Right ventricle myocardium superior (tissue), 1 donor: ENCODE measurements around the gene USH2A. TPM values are rescaled to one million over a fixed set of nuclear protein-coding genes. Genes with fewer than 3 reads are reported as not detected.

Experiments used
- ATAC-seq: fragments of 200-7000 bp; cut with Tn5 transposase; one replicate; pipeline ENCODE4 v1.9.1; 2020; ENCODE audit warnings: mild to moderate bottlenecking; ENCODE audit not compliant: poor library complexity
- DNase-seq: peaks from one replicate; pipeline ENCODE4 v3.0.0-alpha.2; 2020
- intact Hi-C: fragments of 100-400 bp; cut with DNase I; formaldehyde crosslinking; loops from one replicate; pipeline ENCODE4 v1.11.2; 2022
- total RNA-seq: library from RNA; stranded (reverse); fragmentation: NEBNext Ultra II Directional; extraction: Animal tissue kit (Norgen Biotek cat#: 25700); gene quantifications from one replicate; pipeline ENCODE4 v1.2.1, GENCODE V29; 2021
- donor health status: DM: no; HTN: yes; CAD: no; lungs with severe emphysema.

USH2A gene
- total RNA-seq, 1 donor from 2014 or later: 2.7 TPM

DNA sequence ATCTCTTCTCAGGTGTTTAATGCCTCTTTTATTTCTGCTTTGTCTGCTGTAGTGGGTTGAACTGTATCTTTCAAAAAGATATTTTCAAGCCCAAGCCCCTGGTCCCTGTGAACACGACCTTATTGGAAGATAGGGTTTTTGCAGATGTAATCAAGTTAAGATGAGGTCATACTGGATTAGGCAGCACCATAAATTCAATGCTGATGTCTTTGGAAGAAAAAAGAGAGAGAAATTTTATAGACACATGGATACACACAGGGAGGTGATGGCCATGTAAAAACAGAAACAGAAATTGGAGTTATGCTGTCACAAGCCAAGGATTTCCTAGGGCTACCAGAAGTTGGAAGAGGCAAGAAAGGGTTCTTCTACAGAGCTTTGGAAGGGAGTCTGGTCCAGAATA is 554.7 kb downstream of the USH2A start:
- ATAC-seq (no peak), DNase-seq (no peak)
- intact Hi-C loops: no loop called here

- DNase-seq: no peak
- no peak for ATAC-seq
- intact Hi-C loops: no loop called here
These were observed 558.2 kb downstream of the USH2A start for GRCh38 chr1:215865060-215865459.

GRCh38 chr1:215863796-215864195 is 559.5 kb downstream of the USH2A start:
- intact Hi-C loops: no loop called here
- DNase-seq: no peak
- no peak for ATAC-seq

- DNase-seq (no peak), ATAC-seq (no peak)
- intact Hi-C loops: no loop called here
These were observed 562.4 kb downstream of the USH2A start for GRCh38 chr1:215860833-215861232.

DNA sequence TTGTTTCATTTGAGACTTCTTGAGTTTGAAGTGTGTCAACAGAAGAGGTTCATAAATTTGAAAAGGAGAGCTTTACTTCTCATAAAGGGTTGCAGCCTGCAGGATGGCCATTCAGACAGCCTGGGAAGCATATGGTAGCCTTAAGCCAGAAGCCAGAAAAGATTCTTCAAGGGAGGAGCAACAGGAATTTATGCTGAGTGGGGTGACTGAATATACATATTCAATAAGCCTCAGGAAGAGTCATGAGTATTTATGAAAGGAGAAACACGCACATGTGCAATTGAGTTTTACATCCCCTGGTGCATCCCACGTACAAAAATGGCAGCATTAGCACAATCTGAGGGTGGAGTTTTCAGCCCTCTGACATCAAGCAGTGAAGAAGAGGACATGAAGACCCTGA is 565.9 kb downstream of the USH2A start:
- DNase-seq (no peak), ATAC-seq (no peak)
- intact Hi-C loops: no loop called here

DNA sequence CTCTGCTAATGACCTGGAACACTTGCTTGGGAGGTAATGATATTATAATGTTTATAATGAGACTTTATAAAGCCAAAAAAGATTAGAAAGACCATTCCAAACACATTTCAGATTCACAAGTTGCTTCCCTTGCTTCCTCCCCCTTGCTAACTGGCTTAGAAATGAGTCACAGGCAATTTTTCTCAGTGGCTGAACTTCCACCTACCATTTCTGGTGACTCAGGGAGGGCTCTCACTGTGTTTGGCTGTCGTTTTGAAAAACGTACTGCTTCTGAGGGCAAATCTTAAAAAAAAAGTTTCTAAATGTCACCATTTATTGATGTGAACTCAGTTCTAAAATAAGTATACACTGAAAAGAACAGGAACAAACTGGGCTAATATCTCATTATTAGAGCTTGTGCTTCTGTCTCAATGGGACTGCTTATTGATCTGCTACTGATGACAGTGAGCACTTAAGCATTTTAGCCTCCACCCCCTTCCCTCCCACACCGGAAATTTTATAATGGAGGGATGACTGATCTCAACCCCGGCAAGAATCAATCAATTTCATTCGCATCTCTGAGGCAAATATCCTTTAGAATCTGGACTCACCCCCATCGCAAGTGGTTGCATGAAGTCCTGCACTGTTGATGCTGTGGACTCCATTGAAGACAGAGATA is 577.9 kb downstream of the USH2A start:
- intact Hi-C loops: no loop called here
- no peak for ATAC-seq
- no peak for DNase-seq

- no peak for ATAC-seq
- intact Hi-C loops: no loop called here
These were observed 578.5 kb downstream of the USH2A start for GRCh38 chr1:215844777-215845176.

DNA sequence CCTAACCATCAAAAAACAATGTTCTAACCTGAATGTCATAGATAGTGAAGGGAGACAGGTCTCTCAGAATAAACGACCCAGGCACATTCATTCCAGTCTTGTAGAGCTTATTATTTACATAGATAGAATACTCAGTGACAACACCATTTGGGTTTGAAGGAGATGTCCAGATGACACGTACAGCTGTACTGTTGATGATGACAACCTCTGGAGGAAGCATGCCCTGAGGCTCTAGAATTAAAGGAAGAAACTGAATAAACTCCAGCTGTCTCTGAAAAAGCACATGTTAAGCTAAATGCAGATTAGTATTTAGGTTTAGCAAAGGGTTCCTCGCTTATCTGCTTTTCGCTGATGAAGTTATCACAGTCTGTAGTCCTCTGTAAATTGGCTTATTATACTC is 579.0 kb downstream of the USH2A start:
- intact Hi-C loops: no loop called here
- no peak for ATAC-seq
- no peak for DNase-seq

More at GRCh38 chr1:215844777-215845176, 578.5 kb downstream of the USH2A start:
- no peak for DNase-seq

DNA sequence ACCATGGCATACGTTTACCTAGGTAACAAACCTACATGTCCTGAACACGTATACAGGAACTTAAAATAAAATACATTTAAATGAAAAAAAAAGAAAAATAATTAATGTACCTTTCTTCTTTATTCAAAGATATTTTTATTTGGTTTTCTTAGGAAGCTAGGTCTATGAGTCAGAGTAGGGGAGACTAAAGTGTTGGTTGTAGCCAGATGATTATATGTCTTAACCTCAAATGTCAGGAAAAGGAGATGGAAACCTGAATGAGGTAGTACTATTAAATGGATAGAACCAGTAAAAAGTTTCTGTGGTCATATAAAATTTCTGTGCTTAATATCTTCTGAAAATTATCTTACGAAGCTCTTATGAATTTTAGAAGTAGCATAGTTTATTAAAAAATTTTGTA is 580.3 kb downstream of the USH2A start:
- no peak for DNase-seq
- no peak for ATAC-seq
- intact Hi-C loops: no loop called here

GRCh38 chr1:215835951-215836350 is 587.3 kb downstream of the USH2A start:
- intact Hi-C loops: no loop called here
- ATAC-seq (no peak), DNase-seq (no peak)

DNA sequence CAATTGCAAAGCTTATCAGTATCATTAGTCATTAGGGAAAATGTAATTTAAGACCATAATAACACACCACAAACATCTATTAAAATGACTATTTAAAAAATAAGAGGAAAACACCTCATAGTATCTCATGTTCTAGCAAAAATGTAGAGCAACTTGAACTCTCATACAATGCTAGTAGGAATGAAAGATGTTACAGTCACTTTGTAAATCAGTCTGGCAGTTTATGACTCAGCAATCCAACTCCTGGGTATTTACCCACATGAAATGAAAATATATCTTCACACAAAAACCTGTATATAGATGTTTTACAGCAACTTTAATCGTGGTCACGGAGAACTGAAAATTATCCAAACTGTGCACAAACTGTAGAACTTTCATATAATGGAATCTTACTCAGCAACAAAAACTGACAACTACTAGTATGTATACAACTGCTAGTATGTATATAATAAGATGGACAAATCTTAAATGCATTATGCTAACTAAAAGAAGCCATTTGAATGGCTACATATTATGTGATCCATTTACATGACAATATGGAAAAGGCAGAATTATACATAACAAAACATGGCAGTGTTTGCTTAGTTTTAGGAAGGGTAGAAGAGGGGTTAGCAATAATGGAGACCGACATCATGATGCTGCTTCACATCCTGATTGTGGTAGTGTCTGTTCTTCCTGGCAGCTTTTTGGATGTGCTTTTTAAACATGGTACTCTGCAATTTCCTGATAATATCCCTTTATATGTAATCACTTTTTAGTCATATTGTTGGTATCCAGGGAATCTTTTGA is 589.1 kb downstream of the USH2A start:
- ATAC-seq (no peak), DNase-seq (no peak)
- intact Hi-C loops: no loop called here

- no peak for DNase-seq
- intact Hi-C loops: no loop called here
These were observed 592.9 kb downstream of the USH2A start for GRCh38 chr1:215830226-215830810.

GRCh38 chr1:215825056-215825455 is 598.2 kb downstream of the USH2A start:
- intact Hi-C loops: no loop called here
- ATAC-seq: no peak
- no peak for DNase-seq

More at GRCh38 chr1:215830226-215830810, 592.9 kb downstream of the USH2A start:
- ATAC-seq: no peak

GRCh38 chr1:215824245-215824644 is 599.0 kb downstream of the USH2A start:
- intact Hi-C loops: no loop called here
- ATAC-seq: no peak

GRCh38 chr1:215819114-215819513 is 604.1 kb downstream of the USH2A start:
- no peak for DNase-seq
- ATAC-seq: no peak
- intact Hi-C loops: no loop called here

More at GRCh38 chr1:215824245-215824644, 599.0 kb downstream of the USH2A start:
- no peak for DNase-seq

GRCh38 chr1:215807911-215808436 is 615.3 kb downstream of the USH2A start:
- DNase-seq (no peak), ATAC-seq (no peak)
- intact Hi-C loops: no loop called here

GRCh38 chr1:215807218-215807617 is 616.0 kb downstream of the USH2A start:
- DNase-seq: no peak

DNA sequence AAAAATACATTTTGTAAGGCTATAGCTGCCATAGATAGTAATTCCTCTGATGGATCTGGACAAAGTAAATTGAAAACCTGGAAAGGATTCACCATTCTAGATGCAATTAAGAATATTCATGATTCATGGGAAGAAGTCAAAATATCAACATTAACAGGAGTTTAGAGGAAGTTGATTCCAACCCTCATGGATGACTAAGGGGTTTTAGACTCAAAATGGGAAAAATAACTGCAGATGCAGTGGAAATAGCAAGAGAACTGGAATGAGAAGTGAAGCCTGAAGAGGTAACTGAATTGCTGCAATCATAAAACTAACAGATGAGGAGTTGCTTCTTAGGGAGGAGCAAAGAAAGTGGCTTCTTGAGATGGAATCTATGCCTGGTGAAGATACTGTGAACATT is 625.4 kb downstream of the USH2A start:
- no peak for DNase-seq
- ATAC-seq: no peak
- intact Hi-C loops: no loop called here

More at GRCh38 chr1:215807218-215807617, 616.0 kb downstream of the USH2A start:
- intact Hi-C loops: no loop called here
- ATAC-seq: no peak

DNA sequence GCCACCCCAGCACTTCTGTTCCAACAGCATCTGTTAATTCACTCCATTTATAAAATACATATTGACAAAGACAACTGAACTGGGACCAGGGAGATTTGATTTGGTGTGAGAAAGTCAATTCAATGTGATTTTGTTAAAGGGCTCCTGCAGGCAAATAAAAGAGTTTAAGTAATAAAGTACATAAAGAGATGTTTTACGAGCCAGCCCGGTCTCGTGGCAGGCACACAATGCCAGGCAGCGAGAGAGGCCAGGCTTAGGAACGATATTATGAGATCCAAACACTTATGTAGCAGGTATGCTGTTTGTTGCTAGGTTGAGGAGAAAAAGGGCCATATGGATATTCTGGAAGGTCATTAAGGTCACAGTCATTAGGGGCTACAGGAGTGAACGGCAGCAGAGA is 629.1 kb downstream of the USH2A start:
- no peak for DNase-seq
- intact Hi-C loops: no loop called here
- ATAC-seq: no peak

DNA sequence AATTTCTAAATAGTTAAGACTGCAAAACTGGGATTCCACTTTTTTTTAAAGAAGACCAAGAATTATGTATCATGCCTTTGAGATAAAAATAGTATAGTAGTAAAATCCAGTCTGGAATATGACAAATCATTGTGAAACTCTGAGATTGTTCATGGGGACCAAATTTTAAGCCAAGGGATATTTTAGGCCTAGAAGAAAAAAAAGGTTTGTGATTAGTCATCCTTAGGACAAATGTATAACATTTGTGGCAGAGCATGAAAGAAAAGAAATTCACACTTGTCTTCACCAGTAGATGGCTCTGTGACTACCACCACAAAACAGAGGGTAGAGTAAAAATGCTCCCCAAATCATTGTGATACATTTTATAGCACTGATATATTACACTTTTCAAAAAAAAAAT is 630.1 kb downstream of the USH2A start:
- intact Hi-C loops: no loop called here
- ATAC-seq (no peak), DNase-seq (no peak)
